GM19351 (cell line): Measurements from ENCODE around the gene ZNF248.
"Not testable (repeated sequence)": the region's sequence is repeated elsewhere in the genome, so short reads cannot be mapped to it uniquely, and the experiment has no call there.

Experiments used
- ATAC-seq: cut with Tn5 transposase; IDR thresholded peaks from one replicate; pipeline ENCODE4 v1.9.1; 2021; ENCODE audit warnings: mild to moderate bottlenecking, moderate library complexity; ENCODE audit not compliant: unreplicated experiment

ZNF248 gene

GRCh38 chr10:37748170-37748569, 109.2 kb downstream of the ZNF248 start:
- ATAC-seq: no peak

- no peak for ATAC-seq
These were observed 110.3 kb downstream of the ZNF248 start for GRCh38 chr10:37747081-37747480.

GRCh38 chr10:37741831-37742230, 115.6 kb downstream of the ZNF248 start:
- ATAC-seq: no peak

GRCh38 chr10:37739181-37739580, 118.2 kb downstream of the ZNF248 start:
- no peak for ATAC-seq

GRCh38 chr10:37738241-37738640, 119.2 kb downstream of the ZNF248 start:
- ATAC-seq: not testable (repeated sequence)

GRCh38 chr10:37737336-37737735, 120.1 kb downstream of the ZNF248 start:
- ATAC-seq: no peak

GRCh38 chr10:37736120-37736519, 121.3 kb downstream of the ZNF248 start:
- no peak for ATAC-seq

GRCh38 chr10:37734971-37735370, 122.4 kb downstream of the ZNF248 start:
- ATAC-seq: no peak
